OCI-LY1 (cell line): Measurements from ENCODE around the gene DUSP7.

ENCODE experiments used
- H2AFZ ChIP-seq: fragments of 200-600 bp; sonication (generic), shearing (Covaris generic); 2 replicates; pipeline ENCODE4 v1.6.0; 2014; ENCODE audit warnings: antibody characterized with exemption, mild to moderate bottlenecking, low read length
- H3F3A ChIP-seq: fragments of 200-600 bp; sonication (generic), shearing (Covaris generic); 2 replicates; pipeline ENCODE4 v1.6.0; 2014; ENCODE audit warnings: mild to moderate bottlenecking, antibody characterized with exemption, low read length, moderate library complexity; ENCODE audit not compliant: insufficient read depth
- H3K27ac ChIP-seq: fragments of 200-600 bp; sonication (generic); 2 replicates; pipeline ENCODE4 v1.5.1; 2014; ENCODE audit warnings: low read length, mixed run types, mild to moderate bottlenecking, low read depth; ENCODE audit not compliant: poor library complexity, severe bottlenecking
- H3K27me3 ChIP-seq: fragments of 200-600 bp; sonication (generic); 2 replicates; pipeline ENCODE4 v1.6.0; 2014; ENCODE audit warnings: antibody characterized with exemption, mild to moderate bottlenecking, low read length, moderate library complexity; ENCODE audit not compliant: insufficient read depth
- H3K36me3 ChIP-seq: fragments of 200-600 bp; sonication (generic); 2 replicates; pipeline ENCODE4 v1.6.1; 2014; ENCODE audit warnings: mild to moderate bottlenecking, antibody characterized with exemption, low read length, moderate library complexity, mixed read lengths; ENCODE audit not compliant: insufficient read depth
- H3K4me1 ChIP-seq: fragments of 200-600 bp; sonication (generic); 2 replicates; pipeline ENCODE4 v1.5.1; 2014; ENCODE audit warnings: mild to moderate bottlenecking, low read length, moderate library complexity; ENCODE audit not compliant: insufficient read depth, severe bottlenecking
- H3K4me2 ChIP-seq: fragments of 200-600 bp; sonication (generic), shearing (Covaris generic); 2 replicates; pipeline ENCODE4 v1.6.1; 2014; ENCODE audit warnings: low read length
- H3K4me3 ChIP-seq: fragments of 200-600 bp; sonication (generic); 2 replicates; pipeline ENCODE4 v1.5.1; 2014; ENCODE audit warnings: low read length, low read depth, mild to moderate bottlenecking, mixed read lengths; ENCODE audit not compliant: poor library complexity, severe bottlenecking
- H3K79me2 ChIP-seq: fragments of 200-600 bp; shearing (Covaris generic); 2 replicates; pipeline ENCODE4 v1.6.1; 2016; ENCODE audit warnings: mixed run types, low read length, mixed read lengths; ENCODE audit not compliant: insufficient read depth
- H3K9ac ChIP-seq: fragments of 200-600 bp; sonication (generic), shearing (Covaris generic); 2 replicates; pipeline ENCODE4 v1.6.1; 2014; ENCODE audit warnings: mild to moderate bottlenecking, low read length, mixed read lengths
- H3K9me2 ChIP-seq: fragments of 200-600 bp; sonication (generic), shearing (Covaris generic); 2 replicates; pipeline ENCODE4 v1.6.1; 2014; ENCODE audit warnings: low read depth, mild to moderate bottlenecking, low read length, mixed read lengths
- H3K9me3 ChIP-seq: fragments of 200-600 bp; shearing (Covaris generic); 2 replicates; pipeline ENCODE4 v1.6.1; 2014; ENCODE audit warnings: low read length, mixed read lengths
- H4K20me1 ChIP-seq: fragments of 200-600 bp; sonication (generic), shearing (Covaris generic); 2 replicates; pipeline ENCODE4 v1.6.0; 2016; ENCODE audit warnings: mild to moderate bottlenecking, low read length; ENCODE audit not compliant: insufficient read depth
- CTCF ChIP-seq: fragments of 200-600 bp; sonication (generic), shearing (Covaris generic); IDR thresholded peaks from 2 replicates; pipeline ENCODE4 v1.5.1; 2017; ENCODE audit warnings: mild to moderate bottlenecking, antibody characterized with exemption, low read length, moderate library complexity, mixed read lengths
- EZH2 ChIP-seq: fragments of 200-600 bp; sonication (generic), shearing (Covaris generic); IDR thresholded peaks from 2 replicates; pipeline ENCODE4 v1.8.0; 2017; ENCODE audit warnings: borderline replicate concordance, mixed run types, mild to moderate bottlenecking, antibody characterized with exemption, low read length, moderate library complexity, mixed read lengths

Gene DUSP7

GRCh38 chr3:52050571-52050970 is 5.8 kb downstream of the DUSP7 start:
- H3K4me3 ChIP-seq = no peak overlapping the region
- TF ChIP-seq CTCF = no peak
- TF ChIP-seq EZH2 = no peak
- no peaks in the 10 kb centered on the region for H4K20me1 ChIP-seq
- no peak overlapping the region for H3K9ac ChIP-seq
- H2AFZ ChIP-seq = no peak overlapping the region
- H3F3A ChIP-seq = 0 out of 2 replicates have a peak, but pooled peaks cover 5% of the 10 kb centered on the region
- H3K27me3 ChIP-seq = no peaks in the 10 kb centered on the region
- H3K36me3 ChIP-seq = peaks cover 33% of the 10 kb centered on the region
- H3K79me2 ChIP-seq = no peaks in the 10 kb centered on the region
- no peaks in the 10 kb centered on the region for H3K9me3 ChIP-seq
- H3K9me2 ChIP-seq = no peaks in the 10 kb centered on the region
- H3K27ac ChIP-seq = no peak overlapping the region
- H3K4me1 ChIP-seq = peaks cover 26% of the 10 kb centered on the region
- no peak overlapping the region for H3K4me2 ChIP-seq

GRCh38 chr3:52049503-52049902 is 6.9 kb downstream of the DUSP7 start:
- Histone ChIP-seq H3K9me2 (no peaks in the 10 kb centered on the region), H4K20me1 (no peaks in the 10 kb centered on the region), H3F3A (0 out of 2 replicates have a peak, but pooled peaks cover 2% of the 10 kb centered on the region), H3K4me1 (peaks cover 16% of the 10 kb centered on the region), H3K4me3 (no peak overlapping the region), H3K4me2 (no peak overlapping the region), H3K27ac (no peak overlapping the region), H3K36me3 (peaks cover 33% of the 10 kb centered on the region), H3K27me3 (0 out of 2 replicates have a peak, but pooled peaks cover 3% of the 10 kb centered on the region), H2AFZ (no peak overlapping the region), H3K9me3 (no peaks in the 10 kb centered on the region), H3K9ac (no peak overlapping the region), H3K79me2 (no peaks in the 10 kb centered on the region)
- no peak for TF ChIP-seq CTCF
- TF ChIP-seq EZH2 = no peak

- no peak for TF ChIP-seq CTCF
- no peak for TF ChIP-seq EZH2
- Histone ChIP-seq H3K9ac (no peak overlapping the region), H3K79me2 (no peaks in the 10 kb centered on the region), H3K4me2 (no peak overlapping the region), H3K9me2 (no peaks in the 10 kb centered on the region), H3K4me1 (peaks cover 1% of the 10 kb centered on the region), H2AFZ (no peak overlapping the region), H3K4me3 (no peak overlapping the region), H3F3A (no peaks in the 10 kb centered on the region), H3K36me3 (peaks cover 33% of the 10 kb centered on the region), H4K20me1 (no peaks in the 10 kb centered on the region), H3K27ac (no peak overlapping the region), H3K27me3 (0 out of 2 replicates have a peak, but pooled peaks cover 3% of the 10 kb centered on the region), H3K9me3 (no peaks in the 10 kb centered on the region)
Observed at GRCh38 chr3:52047295-52047960, 8.9 kb downstream of the DUSP7 start.
